ENCODE results near the gene TMEM44. TPM values are rescaled to one million over a fixed set of nuclear protein-coding genes. Genes with fewer than 3 reads are reported as not detected.

Gene TMEM44
- total and polyA plus RNA-seq, 2 donors (not counting 3 experiments of a cell fraction or from before 2014, with no cell fraction given): 93.8 to 125 TPM

DNA sequence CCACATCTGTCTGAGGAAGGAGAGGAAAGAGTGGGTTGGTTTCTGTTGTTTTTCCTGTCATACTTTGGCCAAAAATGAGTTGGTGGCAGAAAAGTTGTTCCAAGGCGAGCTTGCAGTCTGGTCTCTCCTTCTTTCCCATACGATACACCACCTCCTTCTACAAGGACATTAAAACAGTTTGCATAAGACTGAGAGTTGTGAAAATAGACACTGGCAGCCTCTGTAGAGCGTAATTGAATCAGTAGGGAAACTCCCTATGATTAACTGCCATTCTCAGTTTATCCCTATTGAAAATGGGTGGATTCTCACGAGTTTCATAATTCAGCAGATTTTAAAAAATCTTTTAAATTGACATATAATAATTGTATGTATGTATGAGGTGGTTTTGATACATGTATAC is 42.5 kb upstream of the TMEM44 start:
- Histone ChIP-seq H3K4me2 (ENCODE audit: insufficient read depth, low read length) (no peak overlapping the region), H3K4me1 (ENCODE audit: control insufficient read depth, extremely low read depth, insufficient read depth, low read length) (peaks cover 10% of the 10 kb centered on the region), H3K79me2 (ENCODE audit: control insufficient read depth, insufficient read depth, low read length) (peaks cover 12% of the 10 kb centered on the region), H3K9me1 (replicated peaks; ENCODE audit: control insufficient read depth, extremely low read depth, insufficient read depth, low read length) (no peaks in the 10 kb centered on the region), H3K27me3 (ENCODE audit: control insufficient read depth in 2 of 2, insufficient read depth in 2 of 2, low read length in 2 of 2) (peaks cover 0 to 2% of the 10 kb centered on the region in 2 experiments), H3K9ac (replicated peaks; ENCODE audit: extremely low read depth, insufficient read depth, low read length) (no peak overlapping the region), H4K20me1 (replicated peaks; ENCODE audit: control insufficient read depth, extremely low read depth, insufficient read depth, low read length) (no peaks in the 10 kb centered on the region), H2AFZ (ENCODE audit: low read depth, low read length) (no peak overlapping the region), H3K36me3 (ENCODE audit: control insufficient read depth in 2 of 2, extremely low read depth in 1 of 2, insufficient read depth in 2 of 2, low read length in 2 of 2) (no peaks in the 10 kb centered on the region), H3K9me3 (replicated peaks; ENCODE audit: control insufficient read depth, insufficient read depth, low read length) (no peaks in the 10 kb centered on the region), H3K4me3 (replicated peaks in 1 of 3; ENCODE audit: insufficient read depth in 1 of 3, low read depth in 1 of 3, low read length in 3 of 3) (no peak overlapping the region), H3K27ac (ENCODE audit: insufficient read depth, low read depth, low read length) (no peak overlapping the region)
- ChIA-PET CTCF (no interaction called here), POLR2A (no interaction called here)
- TF ChIP-seq, protein P1, sequence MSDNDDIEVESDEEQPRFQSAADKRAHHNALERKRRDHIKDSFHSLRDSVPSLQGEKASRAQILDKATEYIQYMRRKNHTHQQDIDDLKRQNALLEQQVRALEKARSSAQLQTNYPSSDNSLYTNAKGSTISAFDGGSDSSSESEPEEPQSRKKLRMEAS (IDR thresholded peaks at IDR 0.05; ENCODE audit: insufficient read depth, insufficient read length): no peak
- TF ChIP-seq GATA2 (IDR thresholded peaks at IDR 0.05; ENCODE audit: insufficient read depth, insufficient read length, low read depth, low read length) (no peak), JUN (IDR thresholded peaks at IDR 0.05; ENCODE audit: borderline replicate concordance, insufficient read depth, insufficient read length, low read depth) (no peak), FOS (IDR thresholded peaks at IDR 0.05; ENCODE audit: borderline replicate concordance, insufficient read depth, low read length) (no peak), POLR2A (IDR thresholded peaks at IDR 0.05; ENCODE audit: low read depth, low read length) (no peak), POLR2AphosphoS5 (IDR thresholded peaks at IDR 0.05; ENCODE audit: insufficient read depth, low read depth, low read length) (no peak), EZH2 (IDR thresholded peaks at IDR 0.05; ENCODE audit: borderline replicate concordance, low read depth, low read length, severe bottlenecking) (no peak), CTCF (IDR thresholded peaks at IDR 0.05; ENCODE audit: extremely low read depth in 1 of 2, insufficient read depth in 1 of 2, low read depth in 1 of 2, low read length in 2 of 2) (no peak), MYC (IDR thresholded peaks at IDR 0.05; ENCODE audit: low read depth, low read length) (no peak)
- no peak for FAIRE-seq
- BruUV-seq (replicated peaks): no TSS peak
- intact Hi-C loops (cut with micrococcal nuclease) (no loop called here), dilution Hi-C loops (cut with MboI; ENCODE audit: extremely low pct_ligation_motif_present, low sequenced_read_pairs) (loop anchor here (25.0 kb wide), 1 partner anchor 437 kb away; no protein-coding TSS in a partner anchor)
- no peak for DNase-seq (ENCODE audit: low read depth, low spot score)
